HCT116 (cell line): ENCODE data around the gene CHTF18. TPM values are rescaled to one million over a fixed set of nuclear protein-coding genes. Genes with fewer than 3 reads are reported as not detected.
A peak's percentile ranks its signal among the peaks of the same experiment; 100 is the strongest.

Source experiments
- ATAC-seq: fragments of 200-7000 bp; cut with Tn5 transposase; 2 replicates; pipeline ENCODE4 v1.9.1; 2020; ENCODE audit warnings: mild to moderate bottlenecking, moderate library complexity
- BruUV-seq: library from RNA; stranded (reverse); fragments of 400-500 nt; replicated peaks from 2 replicates; lab custom pipeline; 2021; lab: Mats Ljungman, UMichigan
- CTCF ChIA-PET: fragments of 300-600 bp; sonication (Branson Sonifier 250); formaldehyde crosslinking; loops from one replicate; lab custom pipeline; 2021; ENCODE audit warnings: antibody characterized with exemption; lab: Charles Lee
- POLR2A ChIA-PET: fragments of 300-600, 350-600 bp; sonication (Branson Sonifier 250); formaldehyde crosslinking; loops from one replicate; lab custom pipeline; 2021; ENCODE audit warnings: antibody characterized with exemption; lab: Charles Lee
- RAD21 ChIA-PET, 2 experiments: fragments of 300-600 bp; sonication (Branson Sonifier 250); formaldehyde crosslinking; loops; one replicate each; lab custom pipeline; 2023; ENCODE audit warnings: low total read pairs in 2 of 2; ENCODE audit not compliant: uncharacterized antibody in 2 of 2, unreplicated experiment in 2 of 2, low non-redundant PET in 1 of 2; lab: Charles Lee
- DNase-seq: peaks from one replicate; pipeline ENCODE4 v3.0.0-alpha.2; 2010; ENCODE audit warnings: low read depth, low spot score
- H2AFZ ChIP-seq: fragments of 200-600 bp; shearing (Covaris generic), sonication (generic); 2 replicates; pipeline ENCODE4 v1.6.1; 2017; ENCODE audit warnings: low read depth, mixed run types, mixed read lengths, antibody characterized with exemption, low read length; ENCODE audit not compliant: poor library complexity, severe bottlenecking
- H3K27ac ChIP-seq: 2 replicates; pipeline ENCODE4 v1.5.1; 2012; ENCODE audit warnings: low read depth, low read length
- H3K27me3 ChIP-seq: fragments of 200-600 bp; sonication (generic); 2 replicates; pipeline ENCODE4 v1.6.1; 2016; ENCODE audit warnings: mixed run types, low read length, mixed read lengths; ENCODE audit not compliant: insufficient read depth
- H3K36me3 ChIP-seq, 2 experiments: fragments of 200-500 bp in 1 of 2; fragments of 200-600 bp in 1 of 2; sonication (Bioruptor generic) in 1 of 2; sonication (generic) in 1 of 2; 2 replicates each; pipeline versions ENCODE4 v1.5.1 to v1.6.1; 2014 to 2016; ENCODE audit warnings: low read length in 2 of 2, inconsistent platforms in 1 of 2, mixed read lengths in 1 of 2, mixed run types in 1 of 2; ENCODE audit not compliant: insufficient read depth in 2 of 2, control insufficient read depth in 1 of 2
- H3K4me1 ChIP-seq, 2 experiments: fragments of 200-600 bp in 1 of 2; sonication (generic) in 1 of 2; 2 replicates each; pipeline versions ENCODE4 v1.5.1 to v1.6.1; 2012 to 2017; ENCODE audit warnings: low read length in 2 of 2, inconsistent platforms in 1 of 2, mild to moderate bottlenecking in 1 of 2, mixed read lengths in 1 of 2, mixed run types in 1 of 2, moderate library complexity in 1 of 2; ENCODE audit not compliant: insufficient read depth in 2 of 2, control insufficient read depth in 1 of 2
- H3K4me2 ChIP-seq: fragments of 200-600 bp; sonication (generic); 2 replicates; pipeline ENCODE4 v1.6.1; 2017; ENCODE audit warnings: mixed run types, low read length, mixed read lengths
- H3K4me3 ChIP-seq, 2 experiments: fragments of 200-600 bp in 1 of 2; sonication (generic) in 1 of 2; replicated peaks in 1 of 2; 2 replicates each; pipeline ENCODE4 v1.5.1; 2011 to 2016; ENCODE audit warnings: low read length in 2 of 2, control low read depth in 1 of 2, low read depth in 1 of 2, mild to moderate bottlenecking in 1 of 2, mixed read lengths in 1 of 2, mixed run types in 1 of 2
- H3K79me2 ChIP-seq: fragments of 200-600 bp; sonication (generic); 2 replicates; pipeline ENCODE4 v1.6.1; 2017; ENCODE audit warnings: mild to moderate bottlenecking, mixed run types, low read length, moderate library complexity, mixed read lengths; ENCODE audit not compliant: insufficient read depth
- H3K9ac ChIP-seq: fragments of 200-600 bp; sonication (generic); 2 replicates; pipeline ENCODE4 v1.6.1; 2016; ENCODE audit warnings: low read length, mixed read lengths
- H3K9me2 ChIP-seq: fragments of 200-600 bp; sonication (generic), shearing (Covaris generic); 2 replicates; pipeline ENCODE4 v1.6.1; 2017; ENCODE audit warnings: mixed run types, mild to moderate bottlenecking, moderate library complexity; ENCODE audit not compliant: insufficient read depth
- H3K9me3 ChIP-seq, 2 experiments: fragments of 200-500 bp in 1 of 2; fragments of 200-600 bp in 1 of 2; sonication (Bioruptor generic) in 1 of 2; sonication (generic) in 1 of 2; 2 replicates each; pipeline ENCODE4 v1.6.1; 2014 to 2017; ENCODE audit warnings: low read length in 2 of 2, mixed read lengths in 2 of 2, inconsistent platforms in 1 of 2, low read depth in 1 of 2, mild to moderate bottlenecking in 1 of 2, mixed run types in 1 of 2, moderate library complexity in 1 of 2; ENCODE audit not compliant: control insufficient read depth in 1 of 2, insufficient read depth in 1 of 2
- H4K20me1 ChIP-seq: fragments of 200-600 bp; sonication (generic), shearing (Covaris generic); 2 replicates; pipeline ENCODE4 v1.6.1; 2017; ENCODE audit warnings: mixed run types, mild to moderate bottlenecking, moderate library complexity; ENCODE audit not compliant: insufficient read depth
- CEBPB ChIP-seq: IDR thresholded peaks from 2 replicates; pipeline ENCODE4 v1.6.1; 2012; ENCODE audit warnings: low read depth
- EGR1 ChIP-seq: IDR thresholded peaks from 2 replicates; pipeline ENCODE4 v1.6.1; 2012; ENCODE audit warnings: low read depth
- EZH2 ChIP-seq: fragments of 200-600 bp; sonication (generic); IDR thresholded peaks from 2 replicates; pipeline ENCODE4 v1.6.1; 2017; ENCODE audit warnings: antibody characterized with exemption, mixed run types
- EZH2phosphoT487 ChIP-seq: fragments of 200-600 bp; IDR thresholded peaks from 2 replicates; pipeline ENCODE4 v1.6.1; 2018; ENCODE audit warnings: antibody characterized with exemption, borderline replicate concordance
- POLR2A ChIP-seq: IDR thresholded peaks from 2 replicates; pipeline ENCODE4 v1.7.0; 2011; ENCODE audit warnings: borderline replicate concordance; ENCODE audit not compliant: insufficient read depth, insufficient read length; ENCODE audit errors: extremely low read depth
- RAD21 ChIP-seq: IDR thresholded peaks from 2 replicates; pipeline ENCODE4 v1.6.1; 2012; ENCODE audit warnings: low read depth, mild to moderate bottlenecking
- REST ChIP-seq: IDR thresholded peaks from 2 replicates; pipeline ENCODE4 v1.6.1; 2012; ENCODE audit warnings: low read depth
- SP1 ChIP-seq: IDR thresholded peaks from 2 replicates; pipeline ENCODE4 v1.6.1; 2012; ENCODE audit warnings: low read depth
- YY1 ChIP-seq: IDR thresholded peaks from 2 replicates; pipeline ENCODE4 v1.6.1; 2011; ENCODE audit warnings: low read length, low read depth, moderate library complexity, mild to moderate bottlenecking; ENCODE audit not compliant: insufficient replicate concordance; ENCODE audit errors: extremely low read depth
- ZFX ChIP-seq: fragments of 450-650 bp; IDR thresholded peaks from 2 replicates; pipeline ENCODE4 v1.6.1; 2017
- intact Hi-C: fragments of 100-400 bp; cut with micrococcal nuclease; formaldehyde crosslinking; loops from 2 replicates; pipeline ENCODE4 v1.10.0; 2022
- total RNA-seq: library from RNA; stranded (reverse); gene quantifications from one replicate; pipeline ENCODE4 v1.2.1, GENCODE V29; 2021; ENCODE audit not compliant: unreplicated experiment

CHTF18 gene
- total RNA-seq, 1 experiment from 2014 or later, result 145 TPM

- BruUV-seq, result no TSS peak
- intact Hi-C loops, result no loop called here
- ChIA-PET RAD21 (no interaction called here), CTCF (no interaction called here), POLR2A (no interaction called here)
- H3K9me2 ChIP-seq, result no peaks in the 10 kb centered on the region
- peaks cover 5 to 43% of the 10 kb centered on the region in 2 experiments; a peak in 3 of 4 replicates for H3K4me1 ChIP-seq
- no peak overlapping the region for H3K4me3 ChIP-seq
- peaks cover 5 to 40% of the 10 kb centered on the region in 2 experiments for H3K36me3 ChIP-seq
- no peaks in the 10 kb centered on the region for H4K20me1 ChIP-seq
- H3K79me2 ChIP-seq, result peaks cover 57% of the 10 kb centered on the region
- no peaks in the 10 kb centered on the region for H3K9me3 ChIP-seq
- TF ChIP-seq ZFX, result no peak
- TF ChIP-seq EZH2phosphoT487, result no peak
- no peak for TF ChIP-seq CEBPB
- no peak for TF ChIP-seq POLR2A
- no peak overlapping the region for H3K27ac ChIP-seq
- ATAC-seq, result no peak
- no peak overlapping the region for H2AFZ ChIP-seq
- H3K9ac ChIP-seq, result peak overlapping the region; percentile 88; the same call in 1 of the 2 replicates
- no peaks in the 10 kb centered on the region for H3K27me3 ChIP-seq
- peak overlapping the region; percentile 97 for H3K4me2 ChIP-seq
- no peak for DNase-seq
These were observed 1.7 kb downstream of the CHTF18 start for GRCh38 chr16:790086-790485.

GRCh38 chr16:791131-791530, 2.7 kb downstream of the CHTF18 start:
- Histone ChIP-seq H3K4me2 (no peak overlapping the region), H3K79me2 (peaks cover 53% of the 10 kb centered on the region), H2AFZ (no peak overlapping the region), H4K20me1 (no peaks in the 10 kb centered on the region), H3K9ac (no peak overlapping the region), H3K36me3 (peaks cover 3 to 36% of the 10 kb centered on the region in 2 experiments), H3K27ac (no peak overlapping the region; the same call in 1 of the 2 replicates), H3K9me2 (no peaks in the 10 kb centered on the region), H3K4me3 (no peak overlapping the region), H3K27me3 (no peaks in the 10 kb centered on the region), H3K4me1 (peaks cover 8 to 41% of the 10 kb centered on the region in 2 experiments), H3K9me3 (no peaks in the 10 kb centered on the region)
- ChIA-PET CTCF (no interaction called here), POLR2A (no interaction called here), RAD21 (interaction anchor here in 1 of 2 experiments (0.6 kb wide), 1 partner anchor 190 kb away, joined by 3 read pairs; the partner anchor contains the start of gene SOX8)
- ATAC-seq (no peak), DNase-seq (no peak)
- BruUV-seq, result no TSS peak
- intact Hi-C loops, result no loop called here
- TF ChIP-seq RAD21 (no peak), REST (no peak), SP1 (no peak), YY1 (no peak), EZH2 (no peak), EGR1 (no peak)
